Mesothelial cell of epicardium (in vitro differentiated cells): ENCODE measurements around the gene EPB41L3. TPM values are rescaled to one million over a fixed set of nuclear protein-coding genes. Genes with fewer than 3 reads are reported as not detected.

Experiments
- DNase-seq, 2 experiments: peaks; one replicate each; pipeline ENCODE4 v3.0.0; 2021; ENCODE audit warnings: low spot score in 2 of 2; ENCODE audit not compliant: unreplicated experiment in 2 of 2
- H3K27ac Mint-ChIP-seq: 2 replicates; pipeline ENCODE4 v1.8.0; 2021; ENCODE audit warnings: mixed read lengths
- H3K27me3 Mint-ChIP-seq: 2 replicates; pipeline ENCODE4 v1.8.0; 2021; ENCODE audit warnings: low read depth, mixed read lengths
- H3K36me3 Mint-ChIP-seq: 2 replicates; pipeline ENCODE4 v1.8.0; 2021; ENCODE audit warnings: mixed read lengths
- H3K4me1 Mint-ChIP-seq: 2 replicates; pipeline ENCODE4 v1.8.0; 2021; ENCODE audit warnings: mixed read lengths
- H3K4me3 Mint-ChIP-seq: 2 replicates; pipeline ENCODE4 v1.8.0; 2021; ENCODE audit warnings: mild to moderate bottlenecking, moderate library complexity, mixed read lengths
- H3K9me3 Mint-ChIP-seq: 2 replicates; pipeline ENCODE4 v1.8.0; 2021; ENCODE audit warnings: mixed read lengths
- total RNA-seq: library from RNA; stranded (reverse); gene quantifications from 3 replicates; pipeline ENCODE4 v1.2.1, GENCODE V29; 2021
- TF ChIP-seq, protein P1 (sequence below): fragments of 200-600 bp; sonication (generic); IDR thresholded peaks from one replicate; pipeline ENCODE4 v1.5.0; 2021; ENCODE audit warnings: antibody characterized with exemption; ENCODE audit not compliant: unreplicated experiment

The EPB41L3 gene
- total RNA-seq, 1 donor from 2014 or later: 61.9 TPM

DNA sequence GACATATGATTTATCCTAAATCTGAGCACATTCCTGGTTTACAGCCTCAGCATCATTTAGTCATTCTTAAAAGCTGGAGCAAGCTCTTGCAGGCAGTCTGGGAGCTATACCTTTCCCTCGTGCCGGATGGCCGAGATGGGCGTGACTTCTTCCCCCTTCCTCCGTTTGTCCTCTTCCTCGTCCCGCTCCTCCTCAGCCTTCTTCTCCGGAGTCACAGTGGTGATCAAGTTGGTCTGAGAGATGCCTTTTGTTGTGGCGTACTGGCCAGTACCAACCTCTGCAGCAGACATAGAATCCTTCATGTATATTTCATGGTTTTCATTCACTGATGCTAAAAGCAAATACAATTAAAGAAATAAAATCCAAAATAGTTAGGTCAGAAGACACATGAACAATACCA, 124.2 kb downstream of the EPB41L3 start:
- Mint-ChIP-seq H3K27me3 (no peaks in the 10 kb centered on the region), H3K36me3 (peaks cover 15% of the 10 kb centered on the region), H3K9me3 (no peaks in the 10 kb centered on the region), H3K4me3 (no peak overlapping the region), H3K27ac (no peak overlapping the region), H3K4me1 (peaks cover 2% of the 10 kb centered on the region)
- no peak for DNase-seq
- TF ChIP-seq, protein P1, sequence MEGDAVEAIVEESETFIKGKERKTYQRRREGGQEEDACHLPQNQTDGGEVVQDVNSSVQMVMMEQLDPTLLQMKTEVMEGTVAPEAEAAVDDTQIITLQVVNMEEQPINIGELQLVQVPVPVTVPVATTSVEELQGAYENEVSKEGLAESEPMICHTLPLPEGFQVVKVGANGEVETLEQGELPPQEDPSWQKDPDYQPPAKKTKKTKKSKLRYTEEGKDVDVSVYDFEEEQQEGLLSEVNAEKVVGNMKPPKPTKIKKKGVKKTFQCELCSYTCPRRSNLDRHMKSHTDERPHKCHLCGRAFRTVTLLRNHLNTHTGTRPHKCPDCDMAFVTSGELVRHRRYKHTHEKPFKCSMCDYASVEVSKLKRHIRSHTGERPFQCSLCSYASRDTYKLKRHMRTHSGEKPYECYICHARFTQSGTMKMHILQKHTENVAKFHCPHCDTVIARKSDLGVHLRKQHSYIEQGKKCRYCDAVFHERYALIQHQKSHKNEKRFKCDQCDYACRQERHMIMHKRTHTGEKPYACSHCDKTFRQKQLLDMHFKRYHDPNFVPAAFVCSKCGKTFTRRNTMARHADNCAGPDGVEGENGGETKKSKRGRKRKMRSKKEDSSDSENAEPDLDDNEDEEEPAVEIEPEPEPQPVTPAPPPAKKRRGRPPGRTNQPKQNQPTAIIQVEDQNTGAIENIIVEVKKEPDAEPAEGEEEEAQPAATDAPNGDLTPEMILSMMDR: no peak

DNA sequence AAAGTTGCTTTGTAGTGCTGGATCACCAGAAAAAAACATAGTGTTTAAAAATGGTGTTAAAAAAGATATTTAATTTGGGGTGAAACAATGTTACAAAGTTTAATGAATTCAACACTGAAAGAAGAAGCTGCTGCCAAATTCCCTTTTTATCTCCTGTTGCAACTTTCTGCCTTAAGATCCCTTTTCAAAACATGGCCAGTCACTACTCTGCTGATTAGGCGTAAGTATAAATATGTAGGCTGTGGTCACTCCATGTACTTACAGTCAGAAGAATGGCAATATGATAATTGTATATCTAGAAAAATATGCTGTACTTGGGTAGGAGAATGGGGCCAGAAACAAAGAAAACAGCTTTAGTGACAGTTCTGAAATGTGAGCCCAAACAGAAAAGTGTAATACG, 124.8 kb downstream of the EPB41L3 start:
- Mint-ChIP-seq H3K36me3 (peaks cover 15% of the 10 kb centered on the region), H3K4me1 (peaks cover 4% of the 10 kb centered on the region), H3K27ac (no peak overlapping the region), H3K27me3 (no peaks in the 10 kb centered on the region), H3K9me3 (no peaks in the 10 kb centered on the region), H3K4me3 (no peak overlapping the region)
- no peak for DNase-seq
- TF ChIP-seq, protein P1: no peak

DNA sequence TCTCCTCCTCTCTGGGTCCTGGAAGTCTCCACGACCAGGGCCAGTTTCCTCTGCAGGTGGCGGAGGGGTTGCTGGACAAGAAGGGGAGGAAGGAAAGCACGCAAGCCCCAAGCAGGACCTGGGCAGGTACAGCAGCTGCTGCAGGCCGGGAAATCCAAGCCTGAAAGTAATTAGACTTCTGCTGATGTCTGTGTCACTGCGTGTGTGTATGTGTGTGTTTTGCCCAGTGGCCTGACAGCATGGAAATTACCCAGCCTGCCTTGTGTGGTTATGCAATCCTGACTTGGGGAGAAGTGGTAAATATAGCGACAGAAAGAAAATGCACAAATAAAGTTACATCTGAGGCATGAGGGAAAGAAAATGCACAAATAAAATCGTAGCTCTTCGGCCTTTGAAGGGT, 126.5 kb downstream of the EPB41L3 start:
- TF ChIP-seq, protein P1: no peak
- Mint-ChIP-seq H3K27ac (no peak overlapping the region), H3K9me3 (no peaks in the 10 kb centered on the region), H3K27me3 (no peaks in the 10 kb centered on the region), H3K36me3 (peaks cover 12% of the 10 kb centered on the region), H3K4me3 (no peak overlapping the region), H3K4me1 (peaks cover 4% of the 10 kb centered on the region)
- DNase-seq: no peak

DNA sequence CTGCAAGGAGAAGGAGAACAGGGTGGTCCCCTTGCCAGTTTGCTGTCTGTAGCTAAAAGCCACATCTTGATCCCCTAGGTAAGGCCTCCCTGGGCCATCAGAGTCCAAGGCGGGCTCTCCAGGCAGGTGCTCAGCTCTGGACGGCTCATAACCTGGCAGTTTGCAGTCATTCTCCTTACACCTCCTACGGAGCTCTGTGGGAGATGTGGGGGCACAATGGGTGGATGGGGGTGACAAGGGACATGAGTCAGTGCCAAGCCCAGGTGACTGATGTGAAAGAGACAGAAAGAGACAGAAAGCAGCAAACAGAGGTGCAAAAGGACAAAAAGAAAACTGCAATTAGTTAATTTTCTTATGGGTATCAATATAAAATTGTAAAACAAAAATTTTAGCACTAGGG, 127.7 kb downstream of the EPB41L3 start:
- Mint-ChIP-seq H3K9me3 (no peaks in the 10 kb centered on the region), H3K4me3 (no peak overlapping the region), H3K36me3 (peaks cover 11% of the 10 kb centered on the region), H3K27ac (no peak overlapping the region), H3K4me1 (peaks cover 4% of the 10 kb centered on the region), H3K27me3 (no peaks in the 10 kb centered on the region)
- no peak for DNase-seq
- TF ChIP-seq, protein P1: no peak

DNA sequence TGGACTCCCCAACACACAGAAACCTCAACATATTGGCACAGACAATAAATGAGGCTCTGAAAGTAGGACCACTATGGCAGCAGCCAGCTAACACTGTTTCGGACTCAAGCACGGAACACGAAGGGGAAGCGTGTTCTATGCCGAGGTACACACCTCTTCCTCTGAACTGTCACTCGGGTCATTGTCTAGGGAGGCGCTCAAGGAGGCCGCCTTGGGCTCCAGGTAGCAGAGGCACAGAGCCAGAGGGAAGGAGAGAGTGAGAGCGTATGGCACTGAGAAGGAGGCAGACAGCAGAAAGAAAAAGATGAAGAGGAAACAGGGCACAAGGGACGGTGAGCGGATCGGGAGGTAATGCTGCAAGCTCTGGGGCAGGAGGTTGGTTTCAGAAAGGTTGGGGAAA, 128.1 kb downstream of the EPB41L3 start:
- Mint-ChIP-seq H3K4me3 (no peak overlapping the region), H3K36me3 (peaks cover 10% of the 10 kb centered on the region), H3K27ac (no peak overlapping the region), H3K9me3 (no peaks in the 10 kb centered on the region), H3K27me3 (no peaks in the 10 kb centered on the region), H3K4me1 (peaks cover 4% of the 10 kb centered on the region)
- TF ChIP-seq, protein P1: no peak
- no peak for DNase-seq

DNA sequence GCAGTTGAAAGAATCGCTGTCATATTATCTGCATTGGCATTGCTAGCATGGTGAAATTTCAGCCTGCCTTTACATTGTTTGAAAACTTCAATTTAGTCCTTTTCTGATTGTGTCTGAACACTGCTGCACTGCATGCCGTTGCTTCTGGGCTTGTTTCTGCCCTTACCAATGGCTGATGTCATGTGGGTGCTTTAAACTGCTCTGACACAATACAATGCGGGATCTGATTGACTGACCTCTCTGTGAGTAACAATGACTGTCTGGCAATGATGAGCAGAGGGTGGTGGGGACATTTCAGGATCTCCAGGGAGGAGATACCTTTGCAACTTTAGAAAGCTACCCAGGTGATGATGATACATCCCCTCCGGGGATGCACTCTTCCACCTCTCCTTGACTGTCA, 128.8 kb downstream of the EPB41L3 start:
- no peak for DNase-seq
- no peaks in the 10 kb centered on the region for H3K9me3 Mint-ChIP-seq
- H3K27me3 Mint-ChIP-seq: no peaks in the 10 kb centered on the region
- peaks cover 8% of the 10 kb centered on the region for H3K4me1 Mint-ChIP-seq
- H3K27ac Mint-ChIP-seq: no peak overlapping the region
- peaks cover 10% of the 10 kb centered on the region for H3K36me3 Mint-ChIP-seq
- no peak overlapping the region for H3K4me3 Mint-ChIP-seq
- TF ChIP-seq, protein P1: no peak
